Stimulated activated CD4-positive, alpha-beta T cell treated with anti-CD3 and anti-CD28 coated beads, TNF-alpha, amount 100 ng/mL, for 4 hours (primary cell): Measurements from ENCODE around the gene SPRY2.
"Not testable (repeated sequence)": the region's sequence is repeated elsewhere in the genome, so short reads cannot be mapped to it uniquely, and the experiment has no call there.

Experiments used
- DNase-seq, 3 experiments: peaks; one replicate each; pipeline ENCODE4 v3.0.0-alpha.2; 2020; ENCODE audit warnings: low read depth in 3 of 3

SPRY2 gene

GRCh38 chr13:80348750-80349149, 7.8 kb upstream of the SPRY2 start:
- no peak for DNase-seq

DNA sequence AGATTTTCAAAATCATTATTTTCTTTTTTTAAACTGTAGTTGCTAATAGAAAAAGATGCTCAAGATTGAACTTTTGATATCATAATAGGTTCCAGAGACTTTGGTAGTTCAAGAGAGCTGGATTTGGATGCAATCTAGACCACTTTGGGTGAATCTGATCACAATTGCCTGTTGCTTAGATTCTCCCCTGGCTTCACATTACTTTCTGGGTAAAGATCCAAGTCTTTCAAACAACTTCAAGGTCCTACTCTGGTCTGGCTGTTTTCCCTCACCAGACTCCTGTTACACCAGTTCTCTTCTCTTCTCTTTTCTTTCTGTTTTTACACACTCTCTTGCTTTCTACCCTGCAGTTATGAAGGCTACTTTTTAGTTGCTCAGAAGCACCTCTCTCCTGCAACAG, 7.4 kb upstream of the SPRY2 start:
- DNase-seq: no peak

DNA sequence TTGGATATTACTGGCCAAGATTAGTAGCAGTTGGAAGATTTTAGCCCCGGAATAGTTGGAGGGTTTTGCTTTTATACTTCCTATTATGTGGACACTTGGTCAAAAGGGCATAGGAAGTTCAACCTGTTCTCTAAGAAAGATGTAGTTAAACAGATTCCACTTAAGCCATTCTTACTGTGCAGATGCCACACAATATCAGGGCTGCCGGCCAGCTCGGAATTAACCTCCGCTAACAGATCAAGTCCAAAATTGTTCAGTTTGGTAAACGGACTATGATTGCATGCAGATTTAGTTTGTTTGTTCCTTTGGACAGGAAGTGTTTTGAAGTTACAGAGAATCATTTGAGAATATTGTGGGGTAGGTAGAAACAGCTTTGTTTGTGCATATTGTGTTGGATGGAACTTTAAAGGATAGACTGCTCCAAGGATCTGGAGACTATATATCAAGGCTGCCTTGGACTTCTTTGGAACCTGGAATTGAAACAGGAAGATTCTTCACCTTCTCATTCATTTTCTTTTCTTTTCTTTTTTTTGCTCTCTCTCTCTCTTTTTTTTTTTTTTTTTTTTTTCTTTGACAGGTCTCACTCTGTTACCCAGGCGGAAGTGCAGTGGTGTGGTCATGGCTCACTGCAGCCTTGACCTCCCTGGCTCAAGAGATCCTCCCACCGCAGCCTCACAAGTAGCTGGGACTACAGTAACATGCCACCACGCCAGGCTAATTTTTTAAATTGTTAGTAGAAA, 5.0 kb upstream of the SPRY2 start:
- DNase-seq: no peak

DNA sequence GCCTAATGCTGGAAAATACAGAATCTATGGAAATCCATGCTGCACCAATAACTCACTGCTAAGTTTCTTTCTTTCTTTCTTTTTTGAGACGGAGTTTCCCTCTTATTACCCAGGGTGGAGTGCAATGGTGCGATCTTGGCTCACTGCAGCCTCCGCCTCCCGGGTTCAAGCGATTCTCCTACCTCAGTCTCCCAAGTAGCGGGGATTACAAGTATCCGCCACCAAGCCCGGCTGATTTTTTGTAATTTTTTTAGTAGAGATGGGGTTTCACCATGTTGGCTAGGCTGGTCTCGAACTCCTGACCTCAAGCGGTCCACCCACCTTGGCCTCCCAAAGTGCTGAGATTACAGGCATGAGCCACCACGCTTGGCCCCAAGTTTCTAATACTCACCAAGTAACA, 3.1 kb upstream of the SPRY2 start:
- not testable (repeated sequence) for DNase-seq

DNA sequence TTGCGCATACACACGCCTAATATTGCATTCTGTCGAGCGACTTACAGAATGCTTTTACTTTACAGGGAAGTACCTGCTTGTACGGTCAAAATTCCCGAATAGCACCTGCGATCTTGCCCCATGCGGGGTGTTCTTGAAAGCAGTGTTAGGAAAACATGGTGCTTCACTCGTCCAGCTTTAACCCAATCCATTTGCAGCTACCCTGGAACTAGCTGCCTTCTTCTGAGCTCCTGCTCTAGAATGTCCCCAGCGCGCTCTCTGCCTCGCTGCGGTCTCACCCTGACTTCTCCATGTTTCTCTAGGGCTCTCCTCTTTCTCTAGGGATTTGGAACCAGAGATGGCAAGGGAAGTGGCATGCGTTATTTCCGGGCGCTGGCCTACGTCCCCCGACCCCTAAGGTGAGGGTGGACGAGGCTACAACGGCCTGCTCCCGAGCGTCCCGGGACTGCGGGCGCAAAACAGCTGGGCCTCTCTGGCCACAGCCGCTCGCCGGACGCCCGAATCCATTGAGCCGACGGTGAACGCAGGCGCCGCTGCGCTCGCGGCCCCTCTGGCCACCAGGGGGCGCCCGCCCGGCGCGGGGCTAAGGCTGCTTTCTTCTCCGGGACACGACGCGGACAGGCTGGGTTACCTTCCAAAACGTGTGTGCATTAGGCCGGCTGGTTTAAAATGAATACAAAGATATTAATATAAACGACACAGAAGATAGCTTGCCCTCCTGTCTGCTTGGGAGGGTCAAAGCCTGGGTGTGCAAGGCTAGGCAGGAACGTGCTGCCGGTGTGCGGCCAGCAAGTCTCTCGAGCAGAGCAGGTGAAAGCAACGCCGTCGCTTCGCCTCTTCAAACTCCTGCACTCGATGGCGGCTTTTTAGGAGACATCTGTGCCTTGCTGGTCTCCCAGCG, 1.8 kb upstream of the SPRY2 start:
- DNase-seq: peak in 2 of 3 experiments; percentile 23 to 60

GRCh38 chr13:80341756-80342370, 937 bp upstream of the SPRY2 start:
- no peak for DNase-seq

- no peak for DNase-seq
These were observed 250 bp downstream of the SPRY2 start for GRCh38 chr13:80340651-80341100.

DNA sequence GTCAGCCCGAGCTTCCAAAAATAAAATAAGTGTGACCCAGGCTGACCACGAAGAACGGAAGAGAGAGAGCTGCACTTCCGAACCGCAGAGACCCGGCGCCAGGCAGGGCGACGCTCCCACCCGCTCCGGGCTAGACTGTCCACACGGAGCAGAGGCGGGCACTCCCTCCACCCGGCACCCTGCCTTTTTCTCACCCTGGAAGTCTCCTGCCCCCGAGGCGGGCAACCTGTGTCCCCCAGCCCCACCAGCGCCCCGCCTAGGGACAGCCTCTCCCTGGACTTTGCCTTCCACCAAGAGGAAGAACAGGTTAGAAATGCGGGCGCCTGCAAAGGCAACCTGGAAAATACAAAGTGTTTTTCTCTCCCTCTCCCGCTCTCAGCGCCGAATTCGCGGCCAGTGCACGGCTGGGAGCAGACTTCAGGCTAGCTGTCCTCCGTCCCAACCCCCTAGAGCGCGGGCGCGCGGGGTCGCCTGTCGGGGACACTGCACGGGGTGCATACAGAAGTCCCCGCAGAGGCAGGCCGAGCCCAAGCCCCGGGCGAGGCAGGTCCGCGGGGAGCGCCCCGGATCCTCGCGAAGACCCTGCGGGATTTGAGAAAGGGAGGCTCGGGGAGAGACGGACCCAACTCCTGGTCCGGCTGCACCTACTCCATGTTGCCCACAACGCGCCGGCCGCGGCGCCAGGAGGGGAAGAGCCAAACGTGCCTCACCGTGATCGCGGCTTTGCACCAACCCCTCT, 845 bp downstream of the SPRY2 start:
- DNase-seq: no peak

DNA sequence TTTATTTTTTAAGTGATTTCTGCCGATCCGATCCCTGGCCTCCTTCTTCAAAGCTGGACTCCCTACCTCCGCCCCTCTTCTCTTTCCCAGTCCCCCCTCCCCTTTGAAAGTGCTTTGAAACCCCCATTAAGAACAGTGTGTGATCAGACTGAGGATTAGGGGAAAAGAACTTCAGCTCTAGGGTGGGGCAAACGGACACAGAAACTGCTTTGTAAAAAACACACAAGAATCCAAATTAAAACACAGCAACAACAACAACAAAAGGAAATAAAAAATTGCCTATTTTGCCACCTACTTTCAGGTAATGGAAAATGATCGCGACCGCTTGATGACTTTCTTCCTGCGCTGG, 1.4 kb downstream of the SPRY2 start:
- no peak for DNase-seq

GRCh38 chr13:80338781-80339562, 2.0 kb downstream of the SPRY2 start:
- no peak for DNase-seq

GRCh38 chr13:80337288-80338081, 3.4 kb downstream of the SPRY2 start:
- DNase-seq: no peak

DNA sequence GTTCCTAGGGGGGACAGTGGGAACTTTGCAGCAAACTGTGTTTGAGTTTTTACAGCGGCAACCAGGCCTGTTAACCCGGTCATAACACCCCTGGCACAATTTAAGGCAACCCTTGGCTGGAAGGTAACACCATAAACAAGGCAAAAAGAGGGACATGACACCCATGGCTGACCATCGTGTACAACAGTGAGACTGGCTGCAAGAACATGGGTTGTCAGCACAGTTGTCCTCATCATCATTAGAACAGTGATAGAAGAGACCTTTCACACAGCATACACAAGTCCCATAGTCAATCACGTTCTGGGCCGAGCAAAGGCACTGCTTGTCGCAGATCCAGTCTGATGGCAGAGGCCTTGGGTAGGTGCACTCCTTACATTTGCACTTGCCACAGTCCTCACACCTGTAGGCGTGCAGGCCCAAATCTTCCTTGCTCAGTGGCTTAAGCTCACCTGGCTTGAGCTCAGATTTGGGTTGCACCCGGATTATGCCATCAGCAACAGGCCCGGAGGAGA, 4.1 kb downstream of the SPRY2 start:
- no peak for DNase-seq

- DNase-seq: no peak
These were observed 4.6 kb downstream of the SPRY2 start for GRCh38 chr13:80336370-80336769.

DNA sequence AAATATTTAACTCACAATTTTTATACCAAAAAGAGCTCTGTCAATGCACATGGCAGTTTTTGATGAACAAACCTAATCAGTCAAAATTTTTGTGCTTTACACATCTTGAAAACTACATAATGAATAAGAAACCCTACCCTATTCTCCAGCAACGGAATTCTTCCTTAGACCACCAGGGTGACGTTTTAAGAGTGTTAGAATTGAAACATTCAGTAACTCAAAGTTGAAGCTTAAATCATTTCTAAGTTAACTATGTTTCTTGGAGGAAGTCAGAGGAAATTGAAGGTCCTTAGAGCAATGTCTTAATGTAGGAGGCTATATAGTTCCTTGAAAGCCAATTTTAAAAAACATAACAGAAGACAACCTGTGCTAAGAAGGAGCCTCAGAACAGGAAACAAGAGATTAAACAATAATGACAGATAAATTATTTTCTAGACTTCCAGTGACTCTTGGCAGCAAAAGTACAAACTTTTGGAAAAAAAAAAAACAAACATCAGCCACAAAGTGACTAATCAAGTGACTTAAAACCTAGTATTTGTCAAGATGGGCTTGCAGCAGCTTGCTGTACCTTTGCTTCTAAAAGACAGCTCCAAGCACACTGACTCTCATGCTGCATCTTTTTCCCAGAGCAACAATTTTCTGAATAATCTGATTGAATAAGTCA, 6.2 kb downstream of the SPRY2 start:
- DNase-seq: no peak

GRCh38 chr13:80331984-80332383, 8.9 kb downstream of the SPRY2 start:
- DNase-seq: no peak

DNA sequence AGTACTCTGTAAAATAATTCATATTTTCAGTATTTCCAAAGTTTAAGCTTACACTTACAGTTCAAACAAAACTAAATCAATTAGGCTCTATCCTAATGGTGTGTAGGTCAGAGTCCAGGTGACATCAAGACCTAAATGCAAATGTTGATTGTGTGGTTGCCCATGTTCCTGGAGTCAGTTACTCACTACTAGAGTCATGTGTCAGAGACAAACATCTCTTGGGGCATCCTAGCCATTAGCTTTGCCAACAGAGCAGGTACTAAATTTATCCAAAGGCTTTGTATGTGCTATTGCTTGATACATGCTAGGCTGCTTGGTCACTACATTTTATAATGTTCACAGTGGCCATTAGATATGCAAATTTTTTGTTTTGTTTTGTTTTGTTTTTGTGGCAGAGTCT, 11.7 kb downstream of the SPRY2 start:
- no peak for DNase-seq

GRCh38 chr13:80319004-80319403, 21.9 kb downstream of the SPRY2 start:
- no peak for DNase-seq

- no peak for DNase-seq
These were observed 25.9 kb downstream of the SPRY2 start for GRCh38 chr13:80314711-80315653.
